Measurements from ENCODE around the gene LAMTOR2.
"Not testable (repeated sequence)": the region's sequence is repeated elsewhere in the genome, so short reads cannot be mapped to it uniquely, and the experiment has no call there.

The LAMTOR2 gene

DNA sequence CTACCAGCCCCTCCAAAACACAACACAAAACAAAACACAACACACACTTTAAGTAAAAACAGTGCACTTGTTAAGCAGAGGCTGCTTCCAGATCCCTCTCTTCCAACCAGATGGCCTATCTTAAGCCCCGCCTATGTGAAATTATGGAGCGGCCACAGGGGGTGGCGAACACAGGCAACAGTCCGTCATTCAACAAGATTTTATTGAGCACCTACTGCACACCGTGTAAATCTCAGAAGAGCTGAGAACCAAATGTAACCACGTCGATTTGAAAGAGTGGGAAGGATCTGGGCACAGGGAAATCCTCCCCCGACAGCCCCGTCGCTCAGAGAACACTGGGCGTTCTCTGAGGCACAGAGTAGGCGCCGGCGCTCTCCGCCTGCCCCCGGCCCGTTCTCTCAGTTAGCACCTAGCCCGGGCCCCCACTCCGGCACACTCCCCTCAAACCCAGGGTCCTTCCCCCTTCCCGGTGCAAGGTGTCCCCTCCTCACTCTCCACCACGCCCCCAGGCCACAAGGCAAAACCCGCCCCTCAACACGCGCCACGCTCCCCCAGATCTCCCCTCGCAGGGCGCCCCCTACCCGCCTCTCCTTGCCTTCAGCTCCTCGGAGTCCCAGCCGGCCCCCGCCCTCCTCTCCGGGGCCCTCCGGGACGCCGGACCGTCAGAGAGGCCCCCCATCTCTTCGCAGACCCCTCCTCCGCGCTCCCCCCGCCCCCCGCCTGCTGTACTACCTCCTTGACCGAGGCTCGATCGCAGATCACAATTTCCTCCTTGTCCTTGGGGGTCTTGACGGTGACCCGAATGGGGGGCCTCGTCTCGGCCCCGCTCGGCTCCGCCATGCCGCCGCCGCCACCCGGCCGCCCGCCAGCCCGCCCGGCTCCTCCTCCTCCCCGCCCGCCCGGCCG lies 1.5 kb upstream of the LAMTOR2 start:
- DNase-seq, result peak; percentile 70

- peak; percentile 80 for DNase-seq
Observed at GRCh38 chr1:156053768-156054499, 648 bp upstream of the LAMTOR2 start, which contains the start of gene UBQLN4. Gene UBQLN4 (minus strand): TSS chr1:156053798. CDS start chr1:156053701, 97 bp downstream.

DNA sequence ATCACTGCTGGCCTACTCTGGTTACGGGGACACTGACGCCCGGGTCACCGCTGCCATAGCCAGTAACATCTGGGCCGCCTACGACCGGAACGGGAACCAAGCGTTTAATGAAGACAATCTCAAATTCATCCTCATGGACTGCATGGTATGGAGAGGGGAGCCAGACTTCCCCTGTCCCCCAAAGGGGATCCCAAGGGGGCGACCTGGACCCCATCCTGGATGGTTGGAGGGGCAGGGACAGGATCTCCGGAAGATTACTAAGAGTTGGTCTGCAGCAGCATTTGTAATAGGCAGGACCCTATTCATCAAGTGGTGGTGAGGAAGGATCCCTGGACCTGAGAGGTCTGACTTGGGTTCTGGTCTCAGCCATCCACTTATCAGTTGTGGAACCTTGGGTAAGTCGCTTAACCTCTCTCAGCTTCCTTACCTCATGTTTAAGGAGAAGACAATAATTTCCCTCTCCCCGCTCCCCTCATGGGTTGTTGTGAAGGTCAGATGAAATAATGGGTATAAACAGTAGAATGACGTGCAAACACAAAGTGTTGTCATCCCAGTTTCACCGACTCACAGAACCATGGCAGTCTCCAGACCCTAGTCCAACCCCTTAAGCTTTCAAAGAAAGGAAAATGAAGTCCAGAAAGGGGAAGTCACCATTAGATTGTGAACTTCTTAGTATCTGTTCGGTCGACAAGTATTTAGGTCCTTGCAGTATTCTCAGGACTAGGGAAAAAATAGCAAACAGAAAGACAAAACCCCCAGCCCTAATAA lies 883 bp downstream of the LAMTOR2 start:
- DNase-seq, result no peak

GRCh38 chr1:156056326-156056849 lies 1.8 kb downstream of the LAMTOR2 start:
- no peak for DNase-seq

GRCh38 chr1:156060937-156061636 lies 6.5 kb downstream of the LAMTOR2 start, which contains the start of gene RAB25:
Gene RAB25 (plus strand): TSS chr1:156061160. CDS start chr1:156061401, 241 bp downstream.
- peak; percentile 89 for DNase-seq

DNA sequence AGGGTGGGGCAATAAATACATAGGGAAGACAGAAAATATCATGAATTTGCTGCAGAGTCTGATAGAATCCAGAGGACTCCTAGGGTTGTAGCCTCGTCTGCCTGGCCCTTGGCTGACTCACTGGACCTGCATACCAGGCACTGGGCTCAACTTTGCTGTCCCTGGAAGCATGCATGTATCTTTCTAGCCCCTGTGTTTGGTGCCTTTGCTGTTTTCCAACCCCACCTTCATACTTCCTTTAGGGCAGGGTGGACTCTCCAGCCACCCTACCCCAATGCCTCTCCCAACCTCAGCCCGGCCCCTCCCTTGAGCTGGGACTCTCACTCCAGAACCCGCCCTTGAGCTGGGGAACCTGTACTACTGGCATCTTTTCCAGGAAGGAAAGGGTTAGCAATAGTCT lies 7.6 kb downstream of the LAMTOR2 start:
- DNase-seq, result no peak

DNA sequence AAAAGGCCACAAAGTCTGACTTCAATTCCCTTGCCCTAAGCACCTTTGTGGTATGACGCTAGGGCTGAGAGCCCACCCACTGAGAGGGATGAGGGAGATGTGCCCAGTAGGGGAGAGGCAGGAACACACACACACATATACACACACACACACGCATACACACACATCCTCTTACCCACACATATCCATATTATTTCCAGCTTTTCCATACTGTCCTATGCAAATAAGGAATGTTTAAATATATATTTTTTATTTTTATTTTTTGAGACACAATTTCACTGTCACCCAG lies 9.4 kb downstream of the LAMTOR2 start:
- DNase-seq, result no peak

DNA sequence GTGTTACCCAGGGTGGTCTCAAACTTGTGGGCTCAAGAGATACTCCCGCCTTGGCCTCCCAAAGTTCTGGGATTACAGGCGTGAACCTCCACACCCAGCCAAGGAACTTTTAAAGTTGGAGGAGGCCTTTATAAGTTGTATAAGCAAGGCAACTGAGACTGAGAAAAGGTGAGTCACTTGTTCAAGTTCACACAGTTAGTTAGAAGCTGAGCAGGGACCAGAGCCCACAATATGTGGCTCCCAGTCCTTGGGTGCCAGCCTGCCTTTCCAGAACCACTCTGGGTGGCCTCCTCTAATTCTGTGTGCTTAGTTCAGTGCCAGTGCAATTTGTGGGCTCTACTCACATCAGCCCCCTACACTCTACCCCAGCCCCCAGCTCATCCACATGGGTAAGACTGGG lies 10.0 kb downstream of the LAMTOR2 start:
- DNase-seq, result no peak

- no peak for DNase-seq
Observed at GRCh38 chr1:156065212-156065611, 10.6 kb downstream of the LAMTOR2 start.

DNA sequence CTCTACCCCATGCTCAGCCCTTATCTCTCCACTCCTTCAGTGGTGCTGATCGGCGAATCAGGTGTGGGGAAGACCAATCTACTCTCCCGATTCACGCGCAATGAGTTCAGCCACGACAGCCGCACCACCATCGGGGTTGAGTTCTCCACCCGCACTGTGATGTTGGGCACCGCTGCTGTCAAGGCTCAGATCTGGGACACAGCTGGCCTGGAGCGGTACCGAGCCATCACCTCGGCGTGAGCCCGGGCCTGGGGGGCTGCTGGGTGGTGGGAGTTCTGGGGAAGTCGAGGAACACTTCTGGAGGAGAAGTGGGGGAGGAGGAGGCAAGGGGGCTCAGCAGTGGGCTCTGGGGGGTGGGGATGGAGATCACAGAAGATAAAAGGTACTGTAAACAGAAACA lies 11.3 kb downstream of the LAMTOR2 start:
- no peak for DNase-seq

GRCh38 chr1:156067262-156067661 lies 12.7 kb downstream of the LAMTOR2 start:
- DNase-seq, result no peak

DNA sequence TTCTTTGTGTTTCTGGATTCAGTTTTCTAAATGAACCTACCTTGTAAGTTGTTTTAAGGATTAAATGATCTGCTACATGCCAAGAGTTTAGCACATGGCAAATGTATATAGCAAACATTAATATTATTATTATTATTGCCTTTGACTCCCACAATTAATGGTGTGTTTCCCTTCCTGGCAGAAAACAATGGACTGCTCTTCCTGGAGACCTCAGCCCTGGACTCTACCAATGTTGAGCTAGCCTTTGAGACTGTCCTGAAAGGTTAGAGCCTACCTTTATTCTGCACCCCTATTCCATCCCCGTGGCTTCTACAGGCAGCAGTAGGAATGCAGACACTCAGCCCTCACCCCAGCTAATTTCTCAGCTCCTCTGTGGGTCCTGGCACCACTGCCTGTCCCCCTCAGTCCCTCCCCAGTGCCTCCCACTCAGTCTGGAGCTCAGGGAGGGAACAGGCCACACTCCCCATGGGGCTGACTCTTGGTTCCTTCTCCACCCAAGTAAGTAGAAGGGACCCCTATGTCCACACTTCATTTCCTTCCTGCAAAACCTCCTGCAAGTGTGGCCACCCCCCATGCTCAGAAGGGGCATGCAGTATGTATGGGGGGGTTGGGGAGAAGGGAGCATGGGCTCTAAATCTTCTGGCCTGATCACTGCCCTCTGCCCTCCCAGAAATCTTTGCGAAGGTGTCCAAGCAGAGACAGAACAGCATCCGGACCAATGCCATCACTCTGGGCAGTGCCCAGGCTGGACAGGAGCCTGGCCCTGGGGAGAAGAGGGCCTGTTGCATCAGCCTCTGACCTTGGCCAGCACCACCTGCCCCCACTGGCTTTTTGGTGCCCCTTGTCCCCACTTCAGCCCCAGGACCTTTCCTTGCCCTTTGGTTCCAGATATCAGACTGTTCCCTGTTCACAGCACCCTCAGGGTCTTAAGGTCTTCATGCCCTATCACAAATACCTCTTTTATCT lies 15.2 kb downstream of the LAMTOR2 start:
- no peak for DNase-seq

- peak; percentile 83 for DNase-seq
Observed at GRCh38 chr1:156070548-156070947, 16.0 kb downstream of the LAMTOR2 start.

- not testable (repeated sequence) for DNase-seq
Observed at GRCh38 chr1:156071332-156071816, 16.8 kb downstream of the LAMTOR2 start.

- DNase-seq, result no peak
Observed at GRCh38 chr1:156072251-156072650, 17.7 kb downstream of the LAMTOR2 start.

- DNase-seq, result peak; percentile 18
Observed at GRCh38 chr1:156073110-156073687, 18.6 kb downstream of the LAMTOR2 start.

GRCh38 chr1:156073740-156074139 lies 19.2 kb downstream of the LAMTOR2 start:
- DNase-seq, result peak; percentile 91

GRCh38 chr1:156074661-156075060 lies 20.1 kb downstream of the LAMTOR2 start:
- DNase-seq, result peak; percentile 55

- DNase-seq, result peak; percentile 23
Observed at GRCh38 chr1:156075162-156075561, 20.6 kb downstream of the LAMTOR2 start.

DNA sequence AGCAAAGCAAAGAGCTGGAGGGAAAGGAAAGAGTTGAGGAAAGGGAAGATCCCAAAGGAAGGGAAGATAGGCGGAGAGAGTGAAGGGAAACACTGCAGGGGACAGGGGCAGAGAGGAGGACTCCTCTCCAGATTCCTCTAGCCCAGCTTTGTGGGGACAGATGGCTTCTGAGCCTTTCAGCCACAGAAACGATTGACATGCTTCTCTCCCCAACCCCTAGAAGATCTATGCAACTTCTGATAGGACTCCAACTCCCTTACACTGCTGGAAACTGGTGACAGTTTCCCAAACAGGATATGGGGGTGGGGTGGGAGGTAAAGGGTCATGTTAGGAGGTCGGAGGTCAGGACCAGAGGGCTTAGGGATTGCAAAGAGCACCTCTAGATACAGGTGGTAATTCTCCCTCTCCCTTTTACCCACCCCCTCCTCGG lies 21.2 kb downstream of the LAMTOR2 start:
- no peak for DNase-seq

All from NCI-H2171 treated with DMSO at 0.1 percent for 48 hours (cell line).